SH-SY5Y (cell line): ENCODE measurements around the gene ODF4.

Experiments used
- GATA2 ChIP-seq: IDR thresholded peaks from 2 replicates; pipeline ENCODE4 v1.6.1; 2011; ENCODE audit warnings: mild to moderate bottlenecking, low read depth, low read length
- GATA3 ChIP-seq: IDR thresholded peaks from 2 replicates; pipeline ENCODE4 v1.6.1; 2011; ENCODE audit warnings: low read depth, mild to moderate bottlenecking, low read length, moderate library complexity

ODF4 gene

GRCh38 chr17:8371786-8372185, 32.1 kb downstream of the ODF4 start:
- TF ChIP-seq GATA2, result no peak
- TF ChIP-seq GATA3, result no peak

GRCh38 chr17:8372422-8372821, 32.8 kb downstream of the ODF4 start:
- no peak for TF ChIP-seq GATA2
- TF ChIP-seq GATA3, result no peak

GRCh38 chr17:8375738-8376259, 36.2 kb downstream of the ODF4 start:
- TF ChIP-seq GATA3 (no peak), GATA2 (no peak)

- TF ChIP-seq GATA2 (0 out of 2 replicates have a peak, but pooled peaks have one; percentile 44), GATA3 (no peak)
These were observed 36.8 kb downstream of the ODF4 start, which contains the start of gene KRABD2 for GRCh38 chr17:8376271-8377067. TSS of gene KRABD2 (minus strand) at chr17:8376704.

GRCh38 chr17:8377422-8377821, 37.8 kb downstream of the ODF4 start:
- TF ChIP-seq GATA3 (no peak), GATA2 (no peak)

- no peak for TF ChIP-seq GATA2
- no peak for TF ChIP-seq GATA3
These were observed 40.4 kb downstream of the ODF4 start for GRCh38 chr17:8380049-8380448.

- TF ChIP-seq GATA3 (no peak), GATA2 (no peak)
These were observed 42.6 kb downstream of the ODF4 start for GRCh38 chr17:8382052-8382879.

- TF ChIP-seq GATA2, result no peak
- no peak for TF ChIP-seq GATA3
These were observed 43.2 kb downstream of the ODF4 start for GRCh38 chr17:8382880-8383142.

GRCh38 chr17:8383143-8383822, 43.6 kb downstream of the ODF4 start, which contains the start of gene RPL26:
TSS of gene RPL26 (minus strand) at chr17:8383193. CDS start at chr17:8382310, 883 bp downstream.
- TF ChIP-seq GATA2, result no peak
- no peak for TF ChIP-seq GATA3

- TF ChIP-seq GATA2 (no peak), GATA3 (no peak)
These were observed 45.2 kb downstream of the ODF4 start for GRCh38 chr17:8384801-8385378.

- no peak for TF ChIP-seq GATA2
These were observed 47.2 kb downstream of the ODF4 start for GRCh38 chr17:8386841-8387240.

GRCh38 chr17:8387914-8388651, 48.4 kb downstream of the ODF4 start:
- TF ChIP-seq GATA3 (no peak), GATA2 (no peak)

GRCh38 chr17:8391711-8392110, 52.1 kb downstream of the ODF4 start:
- TF ChIP-seq GATA3 (no peak), GATA2 (no peak)

- TF ChIP-seq GATA2, result no peak
- no peak for TF ChIP-seq GATA3
These were observed 52.6 kb downstream of the ODF4 start for GRCh38 chr17:8392274-8392673.
